Brain microvascular endothelial cell (primary cell): Measurements from ENCODE around the gene OR7G1.

ENCODE experiments used
- DNase-seq: peaks from one replicate; pipeline ENCODE4 v3.0.0-alpha.2; 2020
- H3K27ac ChIP-seq: fragments of 250-450 bp; sonication (Bioruptor Pico); 2 replicates; pipeline ENCODE4 v1.5.1; 2020; ENCODE audit warnings: mild to moderate bottlenecking, moderate library complexity
- H3K27me3 ChIP-seq: fragments of 250-450 bp; sonication (Bioruptor Pico); replicated peaks from 2 replicates; pipeline ENCODE4 v1.5.1; 2020; ENCODE audit warnings: mild to moderate bottlenecking
- H3K36me3 ChIP-seq: fragments of 250-450 bp; sonication (Bioruptor Pico); replicated peaks from 2 replicates; pipeline ENCODE4 v1.5.1; 2020; ENCODE audit warnings: mild to moderate bottlenecking
- H3K4me3 ChIP-seq: 2 replicates; pipeline ENCODE4 v1.5.1; 2011; ENCODE audit warnings: low read depth, mild to moderate bottlenecking, control low read depth, low read length, moderate library complexity
- CTCF ChIP-seq: IDR thresholded peaks from 2 replicates; pipeline ENCODE4 v1.5.1; 2011; ENCODE audit warnings: low read depth, mild to moderate bottlenecking, moderate library complexity, low read length, control low read depth, inconsistent platforms; ENCODE audit errors: missing control alignments
- in situ Hi-C: cut with HindIII; loops from 2 replicates; pipeline ENCODE4 v1.10.0; 2017; ENCODE audit warnings: low sequenced_read_pairs, low pct_ligation_motif_present

The OR7G1 gene

GRCh38 chr19:9151367-9151766 is 35.8 kb upstream of the OR7G1 start:
- no peaks in the 10 kb centered on the region for H3K27me3 ChIP-seq
- DNase-seq: no peak
- no peaks in the 10 kb centered on the region for H3K36me3 ChIP-seq
- in situ Hi-C loops: no loop called here
- TF ChIP-seq CTCF: no peak
- H3K27ac ChIP-seq: no peak overlapping the region
- no peak overlapping the region for H3K4me3 ChIP-seq

GRCh38 chr19:9150650-9151049 is 35.1 kb upstream of the OR7G1 start:
- Histone ChIP-seq H3K36me3 (no peaks in the 10 kb centered on the region), H3K27me3 (no peaks in the 10 kb centered on the region), H3K4me3 (no peak overlapping the region), H3K27ac (no peak overlapping the region)
- no peak for DNase-seq
- TF ChIP-seq CTCF: no peak
- in situ Hi-C loops: no loop called here

GRCh38 chr19:9149997-9150396 is 34.4 kb upstream of the OR7G1 start:
- H3K4me3 ChIP-seq: no peak overlapping the region
- in situ Hi-C loops: no loop called here
- H3K27me3 ChIP-seq: no peaks in the 10 kb centered on the region
- no peak overlapping the region for H3K27ac ChIP-seq
- TF ChIP-seq CTCF: no peak
- DNase-seq: no peak
- H3K36me3 ChIP-seq: no peaks in the 10 kb centered on the region

DNA sequence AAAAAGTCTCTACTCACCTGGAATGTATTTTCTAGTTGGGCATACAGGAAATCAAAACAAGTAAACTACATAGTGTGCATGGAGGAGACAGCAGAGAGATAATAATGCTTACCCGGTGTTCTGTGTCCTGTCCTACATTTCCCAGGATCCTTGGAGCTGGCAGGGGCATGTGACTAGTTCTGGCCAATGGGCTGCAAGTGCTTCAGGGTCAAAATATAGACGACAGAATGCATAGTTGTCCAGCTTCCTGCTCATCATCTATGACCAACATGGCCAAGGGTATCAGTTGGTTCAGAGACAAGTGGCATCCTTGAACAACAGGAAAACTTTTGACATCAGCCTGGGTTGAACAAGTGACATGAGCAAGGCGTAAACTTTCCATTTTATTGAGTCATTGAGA is 33.1 kb upstream of the OR7G1 start:
- DNase-seq: no peak
- H3K27me3 ChIP-seq: no peaks in the 10 kb centered on the region
- H3K4me3 ChIP-seq: no peak overlapping the region
- no peaks in the 10 kb centered on the region for H3K36me3 ChIP-seq
- in situ Hi-C loops: no loop called here
- no peak overlapping the region for H3K27ac ChIP-seq
- TF ChIP-seq CTCF: no peak

- no peak for DNase-seq
- H3K4me3 ChIP-seq: no peak overlapping the region
- no peaks in the 10 kb centered on the region for H3K27me3 ChIP-seq
- H3K36me3 ChIP-seq: no peaks in the 10 kb centered on the region
- TF ChIP-seq CTCF: no peak
- H3K27ac ChIP-seq: no peak overlapping the region
- in situ Hi-C loops: no loop called here
Observed at GRCh38 chr19:9146882-9147281, 31.3 kb upstream of the OR7G1 start.

DNA sequence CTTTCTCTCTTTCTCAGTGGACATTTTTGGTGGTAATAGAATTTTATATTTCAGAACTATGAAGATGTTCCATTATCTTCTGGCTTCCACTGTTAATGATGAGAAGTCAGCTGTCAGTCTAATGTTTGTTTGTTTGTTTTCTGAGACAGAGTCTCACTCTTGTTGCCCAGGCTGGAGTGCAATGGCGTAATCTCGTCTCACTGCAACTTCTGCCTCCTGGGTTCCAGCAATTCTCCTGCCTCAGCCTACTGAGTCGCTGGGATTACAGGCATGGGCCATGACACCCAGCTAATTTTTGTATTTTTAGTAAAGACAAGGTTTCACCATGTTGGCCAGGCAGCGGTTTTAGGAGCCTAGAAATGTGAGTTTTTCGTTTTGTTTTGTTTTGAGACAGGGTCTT is 29.4 kb upstream of the OR7G1 start:
- in situ Hi-C loops: no loop called here
- Histone ChIP-seq H3K27ac (no peak overlapping the region), H3K27me3 (no peaks in the 10 kb centered on the region)

More for the DNA sequence above, 29.4 kb upstream of the OR7G1 start:
- no peak for TF ChIP-seq CTCF
- DNase-seq: no peak
- Histone ChIP-seq H3K36me3 (no peaks in the 10 kb centered on the region), H3K4me3 (no peak overlapping the region)
